H9 (cell line): Measurements from ENCODE around the gene SRSF2. TPM values are rescaled to one million over a fixed set of nuclear protein-coding genes. Genes with fewer than 3 reads are reported as not detected.

ENCODE experiments used
- DNase-seq: peaks from one replicate; pipeline ENCODE4 v3.0.0-alpha.2; 2017
- H2AFZ ChIP-seq: one replicate; pipeline ENCODE4 v1.6.1; 2013; ENCODE audit warnings: mild to moderate bottlenecking, low read length, control low read depth, moderate library complexity
- H2AK5ac ChIP-seq: 2 replicates; pipeline ENCODE4 v1.6.1; 2013; ENCODE audit warnings: low read length, control low read depth, mixed read lengths; ENCODE audit not compliant: insufficient read length
- H2BK120ac ChIP-seq: one replicate; pipeline ENCODE4 v1.6.1; 2013; ENCODE audit warnings: low read depth, mild to moderate bottlenecking, low read length, control low read depth, inconsistent platforms; ENCODE audit not compliant: poor library complexity, severe bottlenecking
- H2BK12ac ChIP-seq: 2 replicates; pipeline ENCODE4 v1.6.1; 2013; ENCODE audit warnings: low read length, control low read depth, mixed read lengths, low read depth; ENCODE audit not compliant: insufficient read length
- H2BK15ac ChIP-seq: 2 replicates; pipeline ENCODE4 v1.6.1; 2013; ENCODE audit warnings: low read depth, low read length, control low read depth
- H2BK20ac ChIP-seq: one replicate; pipeline ENCODE4 v1.6.1; 2013; ENCODE audit warnings: low read depth, mild to moderate bottlenecking, low read length, control low read depth, inconsistent platforms; ENCODE audit not compliant: poor library complexity, severe bottlenecking
- H2BK5ac ChIP-seq: 2 replicates; pipeline ENCODE4 v1.6.1; 2013; ENCODE audit warnings: low read length, control low read depth, mixed read lengths; ENCODE audit not compliant: insufficient read length
- H3K14ac ChIP-seq: 2 replicates; pipeline ENCODE4 v1.6.1; 2013; ENCODE audit warnings: low read length, control low read depth; ENCODE audit not compliant: insufficient read depth
- H3K18ac ChIP-seq: 2 replicates; pipeline ENCODE4 v1.6.1; 2013; ENCODE audit warnings: low read depth, mild to moderate bottlenecking, mixed read lengths, low read length, control low read depth; ENCODE audit not compliant: insufficient read length
- H3K23ac ChIP-seq: 2 replicates; pipeline ENCODE4 v1.6.1; 2013; ENCODE audit warnings: low read length, control low read depth, mixed read lengths, low read depth; ENCODE audit not compliant: insufficient read length
- H3K23me2 ChIP-seq: 2 replicates; pipeline ENCODE4 v1.6.1; 2013; ENCODE audit warnings: low read depth, mild to moderate bottlenecking, mixed read lengths, low read length, control low read depth; ENCODE audit not compliant: insufficient read length, poor library complexity, severe bottlenecking
- H3K27ac ChIP-seq: 2 replicates; pipeline ENCODE4 v1.5.1; 2013; ENCODE audit warnings: low read length, control low read depth, mixed read lengths, low read depth; ENCODE audit not compliant: insufficient read length
- H3K27me3 ChIP-seq: 2 replicates; pipeline ENCODE4 v1.6.1; 2013; ENCODE audit warnings: low read length, control low read depth, inconsistent platforms; ENCODE audit not compliant: insufficient read depth
- H3K4ac ChIP-seq: 2 replicates; pipeline ENCODE4 v1.6.1; 2013; ENCODE audit warnings: low read depth, mild to moderate bottlenecking, control low read depth, inconsistent platforms, low read length, moderate library complexity
- H3K4me1 ChIP-seq: 2 replicates; pipeline ENCODE4 v1.6.1; 2013; ENCODE audit warnings: low read length, control low read depth, inconsistent platforms; ENCODE audit not compliant: insufficient read depth
- H3K4me2 ChIP-seq: 2 replicates; pipeline ENCODE4 v1.6.1; 2013; ENCODE audit warnings: low read length, control low read depth, mixed read lengths; ENCODE audit not compliant: insufficient read length, insufficient read depth
- H3K56ac ChIP-seq: 2 replicates; pipeline ENCODE4 v1.6.1; 2013; ENCODE audit warnings: low read depth, mild to moderate bottlenecking, mixed read lengths, low read length, control low read depth; ENCODE audit not compliant: insufficient read length
- H3K79me1 ChIP-seq: 2 replicates; pipeline ENCODE4 v1.6.1; 2013; ENCODE audit warnings: low read depth, mild to moderate bottlenecking, moderate library complexity, low read length, control low read depth, inconsistent platforms; ENCODE audit not compliant: insufficient read depth, poor library complexity, severe bottlenecking
- H3K79me2 ChIP-seq: 2 replicates; pipeline ENCODE4 v1.6.1; 2013; ENCODE audit warnings: low read length, control low read depth, inconsistent platforms; ENCODE audit not compliant: insufficient read depth
- H3K9ac ChIP-seq: 2 replicates; pipeline ENCODE4 v1.6.1; 2013; ENCODE audit warnings: low read length, control low read depth, mixed read lengths; ENCODE audit not compliant: insufficient read length; ENCODE audit errors: extremely low read depth
- H3K9me3 ChIP-seq: one replicate; pipeline ENCODE4 v1.6.1; 2013; ENCODE audit warnings: low read depth, low read length, inconsistent platforms; ENCODE audit not compliant: control insufficient read depth
- H3T11ph ChIP-seq: one replicate; pipeline ENCODE4 v1.6.1; 2013; ENCODE audit warnings: mild to moderate bottlenecking, low read length, control low read depth, inconsistent platforms
- H4K20me1 ChIP-seq: one replicate; pipeline ENCODE4 v1.6.1; 2013; ENCODE audit not compliant: control insufficient read depth, insufficient read length, insufficient read depth
- H4K5ac ChIP-seq: 2 replicates; pipeline ENCODE4 v1.6.1; 2013; ENCODE audit warnings: low read depth, mild to moderate bottlenecking, mixed read lengths, low read length, control low read depth; ENCODE audit not compliant: insufficient read length
- H4K8ac ChIP-seq: replicated peaks from 2 replicates; pipeline ENCODE4 v1.6.1; 2013; ENCODE audit warnings: low read length, control low read depth, mixed read lengths, low read depth; ENCODE audit not compliant: insufficient read length
- H4K91ac ChIP-seq: 2 replicates; pipeline ENCODE4 v1.6.1; 2013; ENCODE audit warnings: low read depth, mild to moderate bottlenecking, moderate library complexity, mixed read lengths, low read length, control low read depth; ENCODE audit not compliant: insufficient read length
- H3K27ac Mint-ChIP-seq, 3 experiments: 2 replicates in 2 of 3; 3 replicates in 1 of 3; pipeline ENCODE4 v1.8.0; 2020 to 2021; ENCODE audit warnings: mixed read lengths in 3 of 3, mild to moderate bottlenecking in 1 of 3, moderate library complexity in 1 of 3
- H3K27me3 Mint-ChIP-seq: 2 replicates; pipeline ENCODE4 v1.8.0; 2021; ENCODE audit warnings: low read depth, mild to moderate bottlenecking, moderate library complexity, mixed read lengths
- H3K36me3 Mint-ChIP-seq, 3 experiments: 2 replicates in 2 of 3; 3 replicates in 1 of 3; pipeline ENCODE4 v1.8.0; 2020 to 2021; ENCODE audit warnings: low read depth in 3 of 3, mixed read lengths in 3 of 3; ENCODE audit not compliant: insufficient read depth in 1 of 3
- H3K4me1 Mint-ChIP-seq, 2 experiments: 2 replicates each; pipeline ENCODE4 v1.8.0; 2020; ENCODE audit warnings: mixed read lengths in 2 of 2
- H3K4me3 Mint-ChIP-seq, 2 experiments: 2 replicates in 1 of 2; 3 replicates in 1 of 2; pipeline ENCODE4 v1.8.0; 2020 to 2021; ENCODE audit warnings: mild to moderate bottlenecking in 2 of 2, mixed read lengths in 2 of 2, moderate library complexity in 1 of 2
- H3K9me3 Mint-ChIP-seq, 2 experiments: 2 replicates in 1 of 2; 3 replicates in 1 of 2; pipeline ENCODE4 v1.8.0; 2020; ENCODE audit warnings: mild to moderate bottlenecking in 2 of 2, mixed read lengths in 2 of 2, moderate library complexity in 1 of 2
- WGBS: extraction: QIAGEN DNeasy Blood & Tissue Kit; methylation state at CpG from one replicate; pipeline ENCODE4 v1.1.7; 2013; ENCODE audit warnings: missing lambda C conversion rate, low lambda C conversion rate, mixed read lengths; ENCODE audit not compliant: insufficient read length; ENCODE audit errors: extremely low coverage; 5-methylcytosine and 5-hydroxymethylcytosine counted together
- total RNA-seq: library from RNA; stranded (reverse); gene quantifications from 2 replicates; pipeline ENCODE4 v1.2.1, GENCODE V29; 2021
- TF ChIP-seq, protein P1 (sequence below): fragments of 200-600 bp; sonication (generic); conservative IDR thresholded peaks from 3 replicates; pipeline ENCODE4 v1.8.0; 2021; ENCODE audit warnings: antibody characterized with exemption, mild to moderate bottlenecking

Gene SRSF2
- total RNA-seq, 1 experiment from 2014 or later = 578 TPM

DNA sequence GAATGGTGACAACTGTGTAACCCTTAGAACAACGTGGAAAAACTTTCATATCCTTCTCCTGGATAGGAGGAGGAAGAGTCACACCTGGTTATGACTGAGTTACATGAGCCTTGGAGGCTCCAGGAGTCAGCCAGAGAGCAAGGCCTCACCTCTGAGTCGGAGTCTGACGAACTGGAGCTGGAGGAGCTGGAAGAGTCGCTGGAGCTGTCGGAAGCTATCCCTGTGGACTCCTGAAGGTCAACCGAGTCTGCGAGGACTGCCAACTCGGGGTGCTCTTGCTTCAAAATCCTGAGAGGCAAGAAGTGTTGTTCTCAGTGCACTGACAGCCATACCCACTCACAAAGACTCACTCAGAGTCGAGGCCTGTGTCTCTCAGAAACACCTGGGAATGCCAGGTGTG, 16.9 kb downstream of the SRSF2 start:
- no peak overlapping the region for H2AK5ac ChIP-seq
- H3K79me1 ChIP-seq = no peaks in the 10 kb centered on the region
- H3K27ac ChIP-seq = no peak overlapping the region
- H3K23me2 ChIP-seq = no peaks in the 10 kb centered on the region
- WGBS = no CpG with 5 or more reads among the region's 9 CpGs
- no peak overlapping the region for H4K91ac ChIP-seq
- H3K14ac ChIP-seq = no peak overlapping the region
- Mint-ChIP-seq H3K9me3 (no peaks in the 10 kb centered on the region), H3K36me3 (peaks cover 32 to 87% (median 87%) of the 10 kb centered on the region in 3 experiments; a peak in 6 of 7 replicates), H3K27ac (no peak overlapping the region), H3K4me1 (peaks cover 2 to 3% of the 10 kb centered on the region in 2 experiments; a peak in 2 of 4 replicates), H3K27me3 (no peaks in the 10 kb centered on the region), H3K4me3 (no peak overlapping the region)
- no peak overlapping the region for H2BK12ac ChIP-seq
- H3K4me2 ChIP-seq = no peak overlapping the region
- no peak overlapping the region for H3K56ac ChIP-seq
- no peak overlapping the region for H4K5ac ChIP-seq
- H2BK20ac ChIP-seq = no peak overlapping the region
- H3T11ph ChIP-seq = no peak overlapping the region
- H3K18ac ChIP-seq = no peak overlapping the region
- H3K9me3 ChIP-seq = no peaks in the 10 kb centered on the region
- no peaks in the 10 kb centered on the region for H3K79me2 ChIP-seq
- H4K8ac ChIP-seq = no peak overlapping the region
- no peaks in the 10 kb centered on the region for H3K4me1 ChIP-seq
- TF ChIP-seq, protein P1, sequence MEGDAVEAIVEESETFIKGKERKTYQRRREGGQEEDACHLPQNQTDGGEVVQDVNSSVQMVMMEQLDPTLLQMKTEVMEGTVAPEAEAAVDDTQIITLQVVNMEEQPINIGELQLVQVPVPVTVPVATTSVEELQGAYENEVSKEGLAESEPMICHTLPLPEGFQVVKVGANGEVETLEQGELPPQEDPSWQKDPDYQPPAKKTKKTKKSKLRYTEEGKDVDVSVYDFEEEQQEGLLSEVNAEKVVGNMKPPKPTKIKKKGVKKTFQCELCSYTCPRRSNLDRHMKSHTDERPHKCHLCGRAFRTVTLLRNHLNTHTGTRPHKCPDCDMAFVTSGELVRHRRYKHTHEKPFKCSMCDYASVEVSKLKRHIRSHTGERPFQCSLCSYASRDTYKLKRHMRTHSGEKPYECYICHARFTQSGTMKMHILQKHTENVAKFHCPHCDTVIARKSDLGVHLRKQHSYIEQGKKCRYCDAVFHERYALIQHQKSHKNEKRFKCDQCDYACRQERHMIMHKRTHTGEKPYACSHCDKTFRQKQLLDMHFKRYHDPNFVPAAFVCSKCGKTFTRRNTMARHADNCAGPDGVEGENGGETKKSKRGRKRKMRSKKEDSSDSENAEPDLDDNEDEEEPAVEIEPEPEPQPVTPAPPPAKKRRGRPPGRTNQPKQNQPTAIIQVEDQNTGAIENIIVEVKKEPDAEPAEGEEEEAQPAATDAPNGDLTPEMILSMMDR = no peak
- no peaks in the 10 kb centered on the region for H3K27me3 ChIP-seq
- H2BK5ac ChIP-seq = no peak overlapping the region
- no peak overlapping the region for H2BK120ac ChIP-seq
- H2AFZ ChIP-seq = no peak overlapping the region
- no peak overlapping the region for H3K4ac ChIP-seq
- H4K20me1 ChIP-seq = no peaks in the 10 kb centered on the region
- no peak overlapping the region for H3K9ac ChIP-seq
- H2BK15ac ChIP-seq = no peak overlapping the region
- DNase-seq = no peak
- H3K23ac ChIP-seq = no peak overlapping the region
